ENCODE results near the gene TBCD.

The TBCD gene

GRCh38 chr17:82859431-82860403 is 107.9 kb downstream of the TBCD start:
- DNase-seq: peak; percentile 61 to 67

- DNase-seq: no peak
Measured at GRCh38 chr17:82860606-82861392, 108.9 kb downstream of the TBCD start.

GRCh38 chr17:82861393-82861775 is 109.5 kb downstream of the TBCD start:
- no peak for DNase-seq

GRCh38 chr17:82862191-82862590 is 110.3 kb downstream of the TBCD start:
- DNase-seq: no peak

GRCh38 chr17:82862737-82863382 is 111.0 kb downstream of the TBCD start:
- DNase-seq: no peak

- DNase-seq: peak in 1 of 2 experiments; percentile 51
Measured at GRCh38 chr17:82863383-82863940, 111.6 kb downstream of the TBCD start.

- DNase-seq: no peak
Measured at GRCh38 chr17:82863941-82864712, 112.3 kb downstream of the TBCD start.

- no peak for DNase-seq
Measured at GRCh38 chr17:82864713-82865248, 112.9 kb downstream of the TBCD start.

GRCh38 chr17:82865274-82865673 is 113.4 kb downstream of the TBCD start:
- no peak for DNase-seq

GRCh38 chr17:82865774-82866395 is 114.0 kb downstream of the TBCD start:
- peak in 1 of 2 experiments; percentile 47 for DNase-seq

- DNase-seq: no peak
Measured at GRCh38 chr17:82866590-82867191, 114.8 kb downstream of the TBCD start.

GRCh38 chr17:82867763-82868325 is 116.0 kb downstream of the TBCD start:
- no peak for DNase-seq

- DNase-seq: no peak
Measured at GRCh38 chr17:82868715-82869131, 116.9 kb downstream of the TBCD start.

GRCh38 chr17:82869536-82869935 is 117.7 kb downstream of the TBCD start:
- DNase-seq: no peak

GRCh38 chr17:82870091-82870491 is 118.2 kb downstream of the TBCD start:
- DNase-seq: no peak

- no peak for DNase-seq
Measured at GRCh38 chr17:82870541-82870940, 118.7 kb downstream of the TBCD start.

- peak in 1 of 2 experiments; percentile 55 for DNase-seq
Measured at GRCh38 chr17:82871056-82871775, 119.4 kb downstream of the TBCD start.

GRCh38 chr17:82871776-82872561 is 120.1 kb downstream of the TBCD start:
- DNase-seq: no peak

All from NCI-H187 (cell line).